DND-41 (cell line): ENCODE data around the gene CEP164.
A peak's percentile ranks its signal among the peaks of the same experiment; 100 is the strongest.

Experiments
- CTCF ChIP-seq: IDR thresholded peaks from 2 replicates; pipeline ENCODE4 v1.5.1; 2012; ENCODE audit warnings: borderline replicate concordance, low read length, moderate library complexity, mild to moderate bottlenecking; ENCODE audit not compliant: poor library complexity, severe bottlenecking; ENCODE audit errors: extremely low read depth
- EZH2 ChIP-seq: IDR thresholded peaks from 3 replicates; pipeline ENCODE4 v1.6.1; 2012; ENCODE audit warnings: borderline replicate concordance, low read depth, mild to moderate bottlenecking, moderate library complexity, low read length, inconsistent platforms; ENCODE audit not compliant: severe bottlenecking

- TF ChIP-seq CTCF (peak; percentile 100), EZH2 (no peak)
Measured at GRCh38 chr11:117426297-117426685, 98.6 kb downstream of the CEP164 start.
